HCT116 (cell line): Measurements from ENCODE around the gene SP7. TPM values are rescaled to one million over a fixed set of nuclear protein-coding genes. Genes with fewer than 3 reads are reported as not detected.

ENCODE experiments used
- ATAC-seq: fragments of 200-7000 bp; cut with Tn5 transposase; 2 replicates; pipeline ENCODE4 v1.9.1; 2020; ENCODE audit warnings: mild to moderate bottlenecking, moderate library complexity
- BruUV-seq: library from RNA; stranded (reverse); fragments of 400-500 nt; replicated peaks from 2 replicates; lab custom pipeline; 2021; lab: Mats Ljungman, UMichigan
- CTCF ChIA-PET: fragments of 300-600 bp; sonication (Branson Sonifier 250); formaldehyde crosslinking; loops from one replicate; lab custom pipeline; 2021; ENCODE audit warnings: antibody characterized with exemption; lab: Charles Lee
- POLR2A ChIA-PET: fragments of 300-600, 350-600 bp; sonication (Branson Sonifier 250); formaldehyde crosslinking; loops from one replicate; lab custom pipeline; 2021; ENCODE audit warnings: antibody characterized with exemption; lab: Charles Lee
- RAD21 ChIA-PET, 2 experiments: fragments of 300-600 bp; sonication (Branson Sonifier 250); formaldehyde crosslinking; loops; one replicate each; lab custom pipeline; 2023; ENCODE audit warnings: low total read pairs in 2 of 2; ENCODE audit not compliant: uncharacterized antibody in 2 of 2, unreplicated experiment in 2 of 2, low non-redundant PET in 1 of 2; lab: Charles Lee
- DNase-seq: peaks from one replicate; pipeline ENCODE4 v3.0.0-alpha.2; 2010; ENCODE audit warnings: low read depth, low spot score
- H2AFZ ChIP-seq: fragments of 200-600 bp; shearing (Covaris generic), sonication (generic); 2 replicates; pipeline ENCODE4 v1.6.1; 2017; ENCODE audit warnings: low read depth, mixed run types, mixed read lengths, antibody characterized with exemption, low read length; ENCODE audit not compliant: poor library complexity, severe bottlenecking
- H3K27ac ChIP-seq: 2 replicates; pipeline ENCODE4 v1.5.1; 2012; ENCODE audit warnings: low read depth, low read length
- H3K27me3 ChIP-seq: fragments of 200-600 bp; sonication (generic); 2 replicates; pipeline ENCODE4 v1.6.1; 2016; ENCODE audit warnings: mixed run types, low read length, mixed read lengths; ENCODE audit not compliant: insufficient read depth
- H3K36me3 ChIP-seq, 2 experiments: fragments of 200-500 bp in 1 of 2; fragments of 200-600 bp in 1 of 2; sonication (Bioruptor generic) in 1 of 2; sonication (generic) in 1 of 2; 2 replicates each; pipeline versions ENCODE4 v1.5.1 to v1.6.1; 2014 to 2016; ENCODE audit warnings: low read length in 2 of 2, inconsistent platforms in 1 of 2, mixed read lengths in 1 of 2, mixed run types in 1 of 2; ENCODE audit not compliant: insufficient read depth in 2 of 2, control insufficient read depth in 1 of 2
- H3K4me1 ChIP-seq, 2 experiments: fragments of 200-600 bp in 1 of 2; sonication (generic) in 1 of 2; 2 replicates each; pipeline versions ENCODE4 v1.5.1 to v1.6.1; 2012 to 2017; ENCODE audit warnings: low read length in 2 of 2, inconsistent platforms in 1 of 2, mild to moderate bottlenecking in 1 of 2, mixed read lengths in 1 of 2, mixed run types in 1 of 2, moderate library complexity in 1 of 2; ENCODE audit not compliant: insufficient read depth in 2 of 2, control insufficient read depth in 1 of 2
- H3K4me2 ChIP-seq: fragments of 200-600 bp; sonication (generic); 2 replicates; pipeline ENCODE4 v1.6.1; 2017; ENCODE audit warnings: mixed run types, low read length, mixed read lengths
- H3K4me3 ChIP-seq, 2 experiments: fragments of 200-600 bp in 1 of 2; sonication (generic) in 1 of 2; replicated peaks in 1 of 2; 2 replicates each; pipeline ENCODE4 v1.5.1; 2011 to 2016; ENCODE audit warnings: low read length in 2 of 2, control low read depth in 1 of 2, low read depth in 1 of 2, mild to moderate bottlenecking in 1 of 2, mixed read lengths in 1 of 2, mixed run types in 1 of 2
- H3K79me2 ChIP-seq: fragments of 200-600 bp; sonication (generic); 2 replicates; pipeline ENCODE4 v1.6.1; 2017; ENCODE audit warnings: mild to moderate bottlenecking, mixed run types, low read length, moderate library complexity, mixed read lengths; ENCODE audit not compliant: insufficient read depth
- H3K9ac ChIP-seq: fragments of 200-600 bp; sonication (generic); 2 replicates; pipeline ENCODE4 v1.6.1; 2016; ENCODE audit warnings: low read length, mixed read lengths
- H3K9me2 ChIP-seq: fragments of 200-600 bp; sonication (generic), shearing (Covaris generic); 2 replicates; pipeline ENCODE4 v1.6.1; 2017; ENCODE audit warnings: mixed run types, mild to moderate bottlenecking, moderate library complexity; ENCODE audit not compliant: insufficient read depth
- H3K9me3 ChIP-seq, 2 experiments: fragments of 200-500 bp in 1 of 2; fragments of 200-600 bp in 1 of 2; sonication (Bioruptor generic) in 1 of 2; sonication (generic) in 1 of 2; 2 replicates each; pipeline ENCODE4 v1.6.1; 2014 to 2017; ENCODE audit warnings: low read length in 2 of 2, mixed read lengths in 2 of 2, inconsistent platforms in 1 of 2, low read depth in 1 of 2, mild to moderate bottlenecking in 1 of 2, mixed run types in 1 of 2, moderate library complexity in 1 of 2; ENCODE audit not compliant: control insufficient read depth in 1 of 2, insufficient read depth in 1 of 2
- H4K20me1 ChIP-seq: fragments of 200-600 bp; sonication (generic), shearing (Covaris generic); 2 replicates; pipeline ENCODE4 v1.6.1; 2017; ENCODE audit warnings: mixed run types, mild to moderate bottlenecking, moderate library complexity; ENCODE audit not compliant: insufficient read depth
- CBX3 ChIP-seq: IDR thresholded peaks from 2 replicates; pipeline ENCODE4 v1.6.1; 2012; ENCODE audit warnings: low read depth
- CEBPB ChIP-seq: IDR thresholded peaks from 2 replicates; pipeline ENCODE4 v1.6.1; 2012; ENCODE audit warnings: low read depth
- EGR1 ChIP-seq: IDR thresholded peaks from 2 replicates; pipeline ENCODE4 v1.6.1; 2012; ENCODE audit warnings: low read depth
- ELF1 ChIP-seq: IDR thresholded peaks from 2 replicates; pipeline ENCODE4 v1.6.1; 2012; ENCODE audit warnings: low read depth, borderline replicate concordance
- EZH2phosphoT487 ChIP-seq: fragments of 200-600 bp; IDR thresholded peaks from 2 replicates; pipeline ENCODE4 v1.6.1; 2018; ENCODE audit warnings: antibody characterized with exemption, borderline replicate concordance
- JUND ChIP-seq: IDR thresholded peaks from 2 replicates; pipeline ENCODE4 v1.6.1; 2012
- POLR2AphosphoS5 ChIP-seq: IDR thresholded peaks from 2 replicates; pipeline ENCODE4 v1.6.1; 2011; ENCODE audit warnings: mild to moderate bottlenecking, low read depth, low read length, moderate library complexity
- REST ChIP-seq: IDR thresholded peaks from 2 replicates; pipeline ENCODE4 v1.6.1; 2012; ENCODE audit warnings: low read depth
- SIN3A ChIP-seq: IDR thresholded peaks from 2 replicates; pipeline ENCODE4 v1.6.1; 2012; ENCODE audit warnings: low read depth
- SP1 ChIP-seq: IDR thresholded peaks from 2 replicates; pipeline ENCODE4 v1.6.1; 2012; ENCODE audit warnings: low read depth
- SRF ChIP-seq: IDR thresholded peaks from 2 replicates; pipeline ENCODE4 v1.6.1; 2012; ENCODE audit warnings: low read depth
- TCF7L2 ChIP-seq: IDR thresholded peaks from 2 replicates; pipeline ENCODE4 v1.7.0; 2011; ENCODE audit warnings: borderline replicate concordance, inconsistent platforms; ENCODE audit not compliant: insufficient read depth, insufficient read length; ENCODE audit errors: extremely low read depth
- YY1 ChIP-seq: IDR thresholded peaks from 2 replicates; pipeline ENCODE4 v1.6.1; 2011; ENCODE audit warnings: low read length, low read depth, moderate library complexity, mild to moderate bottlenecking; ENCODE audit not compliant: insufficient replicate concordance; ENCODE audit errors: extremely low read depth
- intact Hi-C: fragments of 100-400 bp; cut with micrococcal nuclease; formaldehyde crosslinking; loops from 2 replicates; pipeline ENCODE4 v1.10.0; 2022
- total RNA-seq: library from RNA; stranded (reverse); gene quantifications from one replicate; pipeline ENCODE4 v1.2.1, GENCODE V29; 2021; ENCODE audit not compliant: unreplicated experiment
- TF ChIP-seq, protein P1 (sequence below): IDR thresholded peaks from 2 replicates; pipeline ENCODE4 v1.6.1; 2011; ENCODE audit warnings: mild to moderate bottlenecking, low read length, moderate library complexity; ENCODE audit not compliant: insufficient replicate concordance; ENCODE audit errors: extremely low read depth
- TF ChIP-seq, protein P2 (sequence below): IDR thresholded peaks from 2 replicates; pipeline ENCODE4 v1.6.1; 2012

The SP7 gene
- total RNA-seq, 1 experiment from 2014 or later: not detected

DNA sequence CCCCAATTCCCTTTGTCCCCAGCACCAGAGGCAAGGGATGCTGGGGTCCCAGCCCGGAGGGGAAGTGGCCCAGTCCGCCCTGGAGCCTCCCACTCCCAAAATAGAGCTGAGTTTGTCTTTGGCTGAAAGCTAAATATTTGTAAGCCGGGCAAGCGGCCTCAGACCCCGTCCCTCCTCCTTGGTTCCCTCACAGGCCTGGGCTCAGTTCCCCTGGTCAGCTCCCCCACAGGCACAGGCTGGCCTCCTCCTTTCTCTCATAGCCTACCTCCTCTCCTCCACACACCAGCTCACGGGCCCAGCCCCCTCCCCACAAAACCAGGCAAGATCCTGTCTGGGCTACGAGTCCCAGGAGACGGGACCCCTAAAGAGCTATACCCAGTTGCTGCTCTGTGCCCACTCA, 1.3 kb downstream of the SP7 start:
- 0 out of 2 replicates have a peak, but pooled peaks cover 3% of the 10 kb centered on the region for H3K27me3 ChIP-seq
- intact Hi-C loops: no loop called here
- DNase-seq: no peak
- H3K27ac ChIP-seq: no peak overlapping the region
- 0 out of 4 replicates have a peak, but pooled peaks cover 0 to 2% of the 10 kb centered on the region in 2 experiments for H3K4me1 ChIP-seq
- TF ChIP-seq TCF7L2 (no peak), CEBPB (no peak), SRF (no peak), ELF1 (no peak), EZH2phosphoT487 (no peak), EGR1 (no peak), SIN3A (no peak), POLR2AphosphoS5 (no peak), CBX3 (no peak)
- no peak overlapping the region for H3K4me3 ChIP-seq
- no peaks in the 10 kb centered on the region for H3K79me2 ChIP-seq
- ChIA-PET POLR2A (interaction anchor here (0.9 to 1.2 kb wide), 2 partner anchors 13 to 141 kb away, joined by 3 read pairs; partner anchors contain the start of gene AAAS), CTCF (interaction anchor here (0.5 to 1.6 kb wide), 3 partner anchors 10 to 278 kb away, joined by 3 to 7 read pairs (median 4); no protein-coding TSS in a partner anchor), RAD21 (no interaction called here)
- H3K9me2 ChIP-seq: no peaks in the 10 kb centered on the region
- H3K9ac ChIP-seq: no peak overlapping the region
- H3K36me3 ChIP-seq: no peaks in the 10 kb centered on the region
- no TSS peak for BruUV-seq
- no peaks in the 10 kb centered on the region for H3K9me3 ChIP-seq
- no peak overlapping the region for H3K4me2 ChIP-seq
- no peak overlapping the region for H2AFZ ChIP-seq
- H4K20me1 ChIP-seq: no peaks in the 10 kb centered on the region
- no peak for ATAC-seq

GRCh38 chr12:53333845-53334244, 2.3 kb downstream of the SP7 start:
- Histone ChIP-seq H3K4me2 (no peak overlapping the region), H3K27ac (no peak overlapping the region), H3K36me3 (no peaks in the 10 kb centered on the region), H4K20me1 (no peaks in the 10 kb centered on the region), H3K9ac (no peak overlapping the region), H3K4me3 (no peak overlapping the region), H3K79me2 (no peaks in the 10 kb centered on the region), H3K4me1 (0 out of 4 replicates have a peak, but pooled peaks cover 0 to 2% of the 10 kb centered on the region in 2 experiments), H2AFZ (no peak overlapping the region), H3K9me3 (no peaks in the 10 kb centered on the region), H3K9me2 (no peaks in the 10 kb centered on the region), H3K27me3 (0 out of 2 replicates have a peak, but pooled peaks cover 3% of the 10 kb centered on the region)
- no TSS peak for BruUV-seq
- intact Hi-C loops: no loop called here
- CTCF ChIA-PET: no interaction called here
- ATAC-seq: no peak
- POLR2A ChIA-PET: no interaction called here
- RAD21 ChIA-PET: no interaction called here
- DNase-seq: no peak
- TF ChIP-seq TCF7L2 (no peak), REST (no peak), JUND (no peak), SP1 (no peak), CBX3 (no peak), SIN3A (no peak), SRF (no peak), POLR2AphosphoS5 (no peak), YY1 (no peak)
- TF ChIP-seq, protein P1, sequence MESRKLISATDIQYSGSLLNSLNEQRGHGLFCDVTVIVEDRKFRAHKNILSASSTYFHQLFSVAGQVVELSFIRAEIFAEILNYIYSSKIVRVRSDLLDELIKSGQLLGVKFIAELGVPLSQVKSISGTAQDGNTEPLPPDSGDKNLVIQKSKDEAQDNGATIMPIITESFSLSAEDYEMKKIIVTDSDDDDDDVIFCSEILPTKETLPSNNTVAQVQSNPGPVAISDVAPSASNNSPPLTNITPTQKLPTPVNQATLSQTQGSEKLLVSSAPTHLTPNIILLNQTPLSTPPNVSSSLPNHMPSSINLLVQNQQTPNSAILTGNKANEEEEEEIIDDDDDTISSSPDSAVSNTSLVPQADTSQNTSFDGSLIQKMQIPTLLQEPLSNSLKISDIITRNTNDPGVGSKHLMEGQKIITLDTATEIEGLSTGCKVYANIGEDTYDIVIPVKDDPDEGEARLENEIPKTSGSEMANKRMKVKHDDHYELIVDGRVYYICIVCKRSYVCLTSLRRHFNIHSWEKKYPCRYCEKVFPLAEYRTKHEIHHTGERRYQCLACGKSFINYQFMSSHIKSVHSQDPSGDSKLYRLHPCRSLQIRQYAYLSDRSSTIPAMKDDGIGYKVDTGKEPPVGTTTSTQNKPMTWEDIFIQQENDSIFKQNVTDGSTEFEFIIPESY: no peak
- TF ChIP-seq, protein P2, sequence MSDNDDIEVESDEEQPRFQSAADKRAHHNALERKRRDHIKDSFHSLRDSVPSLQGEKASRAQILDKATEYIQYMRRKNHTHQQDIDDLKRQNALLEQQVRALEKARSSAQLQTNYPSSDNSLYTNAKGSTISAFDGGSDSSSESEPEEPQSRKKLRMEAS: no peak
